Stimulated activated CD4-positive, alpha-beta T cell treated with anti-CD3 and anti-CD28 coated beads, TNF-alpha, amount 100 ng/mL, for 1 hour (primary cell): ENCODE measurements around the gene HDLBP.

Experiments used
- DNase-seq, 3 donors: peaks; one replicate each; pipeline ENCODE4 v3.0.0-alpha.2; 2020; ENCODE audit warnings: low read depth in 3 of 3, low spot score in 1 of 3

HDLBP gene

GRCh38 chr2:241254904-241255351, 60.5 kb downstream of the HDLBP start:
- no peak for DNase-seq

- no peak for DNase-seq
Measured at GRCh38 chr2:241252778-241253475, 62.5 kb downstream of the HDLBP start.

- DNase-seq: no peak
Measured at GRCh38 chr2:241249654-241250053, 65.8 kb downstream of the HDLBP start.

- no peak for DNase-seq
Measured at GRCh38 chr2:241248897-241249296, 66.6 kb downstream of the HDLBP start.

- no peak for DNase-seq
Measured at GRCh38 chr2:241248289-241248688, 67.2 kb downstream of the HDLBP start.

GRCh38 chr2:241244368-241244767, 71.1 kb downstream of the HDLBP start:
- DNase-seq: no peak

- no peak for DNase-seq
Measured at GRCh38 chr2:241242306-241242705, 73.2 kb downstream of the HDLBP start.

GRCh38 chr2:241241669-241242068, 73.8 kb downstream of the HDLBP start:
- no peak for DNase-seq

- DNase-seq: no peak
Measured at GRCh38 chr2:241240320-241241004, 75.0 kb downstream of the HDLBP start.

GRCh38 chr2:241239552-241240202, 75.8 kb downstream of the HDLBP start:
- no peak for DNase-seq

GRCh38 chr2:241238693-241239198, 76.7 kb downstream of the HDLBP start:
- DNase-seq: no peak

GRCh38 chr2:241237949-241238371, 77.5 kb downstream of the HDLBP start:
- DNase-seq: no peak

- DNase-seq: no peak
Measured at GRCh38 chr2:241237047-241237446, 78.4 kb downstream of the HDLBP start.

GRCh38 chr2:241235859-241236593, 79.4 kb downstream of the HDLBP start:
- DNase-seq: no peak

- DNase-seq: no peak
Measured at GRCh38 chr2:241234962-241235740, 80.3 kb downstream of the HDLBP start.

GRCh38 chr2:241234066-241234790, 81.2 kb downstream of the HDLBP start:
- no peak for DNase-seq

- DNase-seq: no peak
Measured at GRCh38 chr2:241232736-241233575, 82.5 kb downstream of the HDLBP start.

- DNase-seq: no peak
Measured at GRCh38 chr2:241230435-241230834, 85.0 kb downstream of the HDLBP start.
